ENCODE data around the gene BAG1. TPM values are rescaled to one million over a fixed set of nuclear protein-coding genes. Genes with fewer than 3 reads are reported as not detected.

Gene BAG1
- total RNA-seq, 1 experiment from 2014 or later, result 52.7 TPM

GRCh38 chr9:33239921-33240320 lies 24.6 kb downstream of the BAG1 start, which contains the start of gene SPINK4:
SPINK4 (plus strand) TSS chr9:33240167; CDS start chr9:33240209, 42 bp downstream.
- H3K4me1 ChIP-seq (ENCODE audit: insufficient read depth, low read length, poor library complexity, severe bottlenecking), result no peaks in the 10 kb centered on the region
- intact Hi-C loops (cut with micrococcal nuclease; ENCODE audit: unreplicated experiment), result no loop called here
- no peak within 1 kb of the TSS for H3K4me3 ChIP-seq (ENCODE audit: low read depth, low read length, poor library complexity, severe bottlenecking)
- no peak within 1 kb of the TSS for H3K27ac ChIP-seq (ENCODE audit: low read depth, low read length, poor library complexity, severe bottlenecking)
- no peaks in the 10 kb centered on the region for H3K36me3 ChIP-seq (ENCODE audit: insufficient read depth, low read length, poor library complexity, severe bottlenecking)
- TF ChIP-seq EZH2 (IDR thresholded peaks at IDR 0.05; ENCODE audit: borderline replicate concordance, low read depth, low read length, poor library complexity, severe bottlenecking) (no peak), CTCF (conservative IDR thresholded peaks at IDR 0.05; ENCODE audit: low read depth, low read length) (no peak)
- no peak for DNase-seq (ENCODE audit: low spot score)
- H3K27me3 ChIP-seq (replicated peaks; ENCODE audit: insufficient read depth, low read depth, low read length, poor library complexity), result no peaks in the 10 kb centered on the region
- H3K9me3 ChIP-seq (ENCODE audit: low read depth, low read length, poor library complexity, severe bottlenecking), result no peaks in the 10 kb centered on the region
- ChIA-PET CTCF (no interaction called here), POLR2A (ENCODE audit: low non-redundant PET) (no interaction called here)
- BruUV-seq (replicated peaks), result no TSS peak

DNA sequence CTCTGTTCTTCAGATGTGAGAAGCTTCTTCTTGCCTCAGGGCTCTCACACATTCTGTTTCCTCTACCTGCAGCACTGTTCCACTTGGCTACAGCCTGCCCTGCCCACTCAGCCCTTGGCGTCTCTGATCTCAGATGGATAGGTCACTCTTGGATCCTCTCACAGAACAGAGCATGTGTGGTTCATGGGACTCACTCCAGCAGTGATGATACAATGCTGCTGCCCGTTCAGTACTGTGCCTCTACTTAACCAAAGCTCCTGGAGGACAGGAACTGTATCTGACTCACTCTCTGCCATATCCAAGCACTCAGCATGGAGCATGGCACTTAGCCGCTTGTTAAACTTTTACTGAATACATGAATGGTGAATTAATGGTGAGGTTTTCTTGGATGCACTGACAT lies 27.9 kb downstream of the BAG1 start:
- ChIA-PET CTCF (interaction anchor here (1.2 kb wide), 1 partner anchor 11 kb away, joined by 3 read pairs; no protein-coding TSS in a partner anchor), POLR2A (ENCODE audit: low non-redundant PET) (no interaction called here)
- Histone ChIP-seq H3K9me3 (ENCODE audit: low read depth, low read length, poor library complexity, severe bottlenecking) (no peaks in the 10 kb centered on the region), H3K4me1 (ENCODE audit: insufficient read depth, low read length, poor library complexity, severe bottlenecking) (no peaks in the 10 kb centered on the region), H3K27me3 (replicated peaks; ENCODE audit: insufficient read depth, low read depth, low read length, poor library complexity) (no peaks in the 10 kb centered on the region), H3K4me3 (ENCODE audit: low read depth, low read length, poor library complexity, severe bottlenecking) (no peak overlapping the region), H3K27ac (ENCODE audit: low read depth, low read length, poor library complexity, severe bottlenecking) (no peak overlapping the region), H3K36me3 (ENCODE audit: insufficient read depth, low read length, poor library complexity, severe bottlenecking) (no peaks in the 10 kb centered on the region)
- intact Hi-C loops (cut with micrococcal nuclease; ENCODE audit: unreplicated experiment), result no loop called here
- peak; percentile 18 for DNase-seq (ENCODE audit: low spot score)
- no TSS peak for BruUV-seq (replicated peaks)
- TF ChIP-seq CTCF (conservative IDR thresholded peaks at IDR 0.05; ENCODE audit: low read depth, low read length), result no peak
- TF ChIP-seq EZH2 (IDR thresholded peaks at IDR 0.05; ENCODE audit: borderline replicate concordance, low read depth, low read length, poor library complexity, severe bottlenecking), result no peak

DNA sequence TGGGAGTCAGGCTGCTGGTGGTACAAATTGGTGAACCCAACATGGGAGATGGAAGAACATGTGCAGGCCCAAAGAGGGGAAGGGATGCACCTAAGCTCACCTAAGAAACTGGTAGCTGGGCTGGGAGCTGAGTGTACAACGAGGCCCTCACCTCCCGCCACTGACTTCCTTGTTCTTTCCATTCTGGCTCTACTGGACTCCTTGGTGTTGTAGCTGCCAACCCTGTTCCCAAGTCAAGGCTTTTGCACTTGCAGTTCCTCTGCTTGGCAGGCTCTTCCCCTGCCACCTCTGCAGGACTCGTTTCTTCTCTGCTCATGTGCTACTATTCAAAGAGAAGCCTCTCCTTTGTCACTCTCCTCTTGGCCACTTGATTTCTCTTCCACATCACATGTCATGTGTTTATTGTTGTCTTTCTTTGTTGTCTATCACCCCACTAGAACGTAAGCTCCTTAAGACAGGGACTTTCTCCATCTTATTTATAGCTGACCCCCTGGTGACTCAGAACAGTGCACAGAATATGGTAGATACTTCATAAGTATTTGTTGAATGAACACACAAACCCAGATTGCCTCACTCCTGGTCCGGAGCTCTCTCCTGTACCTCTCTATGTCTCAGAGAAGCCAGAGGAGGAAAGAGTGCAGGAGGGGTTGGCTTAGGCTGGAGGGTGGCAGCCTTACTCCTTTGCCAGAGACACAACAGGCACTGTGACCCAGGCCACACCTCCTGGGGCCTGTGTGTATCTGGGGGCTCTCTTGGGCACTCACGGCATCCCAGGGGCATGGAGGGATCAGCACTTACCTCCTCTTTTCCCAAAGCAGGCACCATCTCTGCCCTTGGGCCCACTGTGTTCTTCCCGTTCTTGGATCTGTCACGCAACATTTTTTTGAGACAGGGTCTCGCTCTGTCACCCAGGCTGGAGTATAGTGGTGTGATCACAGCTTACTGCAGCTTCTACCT lies 29.7 kb downstream of the BAG1 start:
- no peak for DNase-seq (ENCODE audit: low spot score)
- intact Hi-C loops (cut with micrococcal nuclease; ENCODE audit: unreplicated experiment), result no loop called here
- H3K27ac ChIP-seq (ENCODE audit: low read depth, low read length, poor library complexity, severe bottlenecking), result no peak overlapping the region
- H3K4me1 ChIP-seq (ENCODE audit: insufficient read depth, low read length, poor library complexity, severe bottlenecking), result no peaks in the 10 kb centered on the region
- ChIA-PET CTCF (no interaction called here), POLR2A (ENCODE audit: low non-redundant PET) (no interaction called here)
- no peaks in the 10 kb centered on the region for H3K9me3 ChIP-seq (ENCODE audit: low read depth, low read length, poor library complexity, severe bottlenecking)
- TF ChIP-seq EZH2 (IDR thresholded peaks at IDR 0.05; ENCODE audit: borderline replicate concordance, low read depth, low read length, poor library complexity, severe bottlenecking) (no peak), CTCF (conservative IDR thresholded peaks at IDR 0.05; ENCODE audit: low read depth, low read length) (no peak)
- BruUV-seq (replicated peaks), result no TSS peak
- H3K36me3 ChIP-seq (ENCODE audit: insufficient read depth, low read length, poor library complexity, severe bottlenecking), result no peaks in the 10 kb centered on the region
- H3K27me3 ChIP-seq (replicated peaks; ENCODE audit: insufficient read depth, low read depth, low read length, poor library complexity), result no peaks in the 10 kb centered on the region
- H3K4me3 ChIP-seq (ENCODE audit: low read depth, low read length, poor library complexity, severe bottlenecking), result no peak overlapping the region
